Measurements from ENCODE around the gene CAMKMT. TPM values are rescaled to one million over a fixed set of nuclear protein-coding genes. Genes with fewer than 3 reads are reported as not detected.

CAMKMT gene
- total RNA-seq, 1 experiment from 2014 or later, result 17.4 TPM

DNA sequence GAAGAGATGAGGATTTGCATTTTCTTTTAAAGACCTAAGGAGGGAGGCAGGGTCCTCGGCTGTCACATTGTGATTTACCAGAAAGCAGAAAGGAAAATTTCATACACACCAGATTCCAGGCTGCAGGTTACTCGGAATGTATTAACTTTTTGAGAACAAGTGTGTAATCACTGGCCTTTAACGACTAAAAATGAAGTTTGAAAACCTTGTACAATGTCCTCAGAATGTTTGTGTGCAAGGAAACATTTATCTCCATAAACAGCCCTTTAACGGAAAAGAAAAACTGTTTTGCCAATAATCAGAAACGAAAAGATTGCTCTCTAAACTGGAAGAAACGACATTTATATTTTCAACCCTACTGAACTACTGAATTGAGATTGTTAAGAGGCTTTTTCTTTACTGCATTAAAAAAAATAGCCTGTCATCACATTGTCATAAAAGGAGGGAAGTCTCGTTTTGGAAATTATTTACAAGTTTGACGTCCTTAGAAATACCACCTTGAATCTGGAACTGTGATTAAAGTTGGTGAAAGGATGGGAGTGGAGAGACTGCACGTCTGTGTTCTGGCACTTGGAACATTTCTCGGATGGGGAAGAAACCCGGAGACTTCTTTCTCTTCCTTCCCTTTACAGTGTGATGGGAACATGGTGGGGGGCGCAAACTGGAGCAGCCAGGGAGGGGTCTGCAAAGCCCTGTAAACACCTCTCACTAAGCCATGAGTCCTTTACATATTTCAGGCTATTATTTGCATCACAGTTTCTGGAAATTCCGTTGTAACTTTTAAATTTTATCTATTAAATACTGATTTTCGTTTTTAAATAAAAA is 445.7 kb downstream of the CAMKMT start:
- Mint-ChIP-seq H3K9me3 (no peaks in the 10 kb centered on the region), H3K27ac (no peak overlapping the region), H3K36me3 (ENCODE audit: insufficient read depth in 1 of 3, low read depth in 3 of 3) (peaks cover 0 to 2% (median 0%) of the 10 kb centered on the region in 3 experiments; a peak in 1 of 7 replicates), H3K27me3 (ENCODE audit: low read depth) (peaks cover 50% of the 10 kb centered on the region), H3K4me1 (peaks cover 54 to 66% of the 10 kb centered on the region in 2 experiments), H3K4me3 (no peak overlapping the region)
- Histone ChIP-seq H2AK5ac (ENCODE audit: insufficient read length, low read length) (no peak overlapping the region), H3K27ac (ENCODE audit: insufficient read length, low read depth, low read length) (no peak overlapping the region), H3K23ac (ENCODE audit: insufficient read length, low read depth, low read length) (no peak overlapping the region), H3K23me2 (ENCODE audit: insufficient read length, low read depth, low read length, poor library complexity, severe bottlenecking) (peaks cover 5% of the 10 kb centered on the region), H3K4me1 (ENCODE audit: insufficient read depth, low read length) (peaks cover 12% of the 10 kb centered on the region; the same call in 1 of the 2 replicates), H3K79me2 (ENCODE audit: insufficient read depth, low read length) (no peaks in the 10 kb centered on the region), H2BK120ac (ENCODE audit: low read depth, low read length, poor library complexity, severe bottlenecking) (no peak overlapping the region), H4K8ac (replicated peaks; ENCODE audit: insufficient read length, low read depth, low read length) (no peak overlapping the region), H3K4ac (ENCODE audit: low read depth, low read length) (no peak overlapping the region), H3K79me1 (ENCODE audit: insufficient read depth, low read depth, low read length, poor library complexity, severe bottlenecking) (no peaks in the 10 kb centered on the region), H3K9ac (ENCODE audit: extremely low read depth, insufficient read length, low read length) (no peak overlapping the region), H2BK15ac (ENCODE audit: low read depth, low read length) (no peak overlapping the region), H3K18ac (ENCODE audit: insufficient read length, low read depth, low read length) (no peak overlapping the region), H2BK5ac (ENCODE audit: insufficient read length, low read length) (no peak overlapping the region), H3T11ph (ENCODE audit: low read length) (no peak overlapping the region), H3K14ac (ENCODE audit: insufficient read depth, low read length) (no peak overlapping the region), H2BK12ac (ENCODE audit: insufficient read length, low read depth, low read length) (no peak overlapping the region), H4K91ac (ENCODE audit: insufficient read length, low read depth, low read length) (no peak overlapping the region), H3K4me2 (ENCODE audit: insufficient read depth, insufficient read length, low read length) (no peak overlapping the region), H2AFZ (ENCODE audit: low read length) (no peak overlapping the region), H4K20me1 (ENCODE audit: control insufficient read depth, insufficient read depth, insufficient read length) (no peaks in the 10 kb centered on the region), H3K56ac (ENCODE audit: insufficient read length, low read depth, low read length) (no peak overlapping the region), H3K9me3 (ENCODE audit: control insufficient read depth, low read depth, low read length) (no peaks in the 10 kb centered on the region), H2BK20ac (ENCODE audit: low read depth, low read length, poor library complexity, severe bottlenecking) (no peak overlapping the region), H3K27me3 (ENCODE audit: insufficient read depth, low read length) (peaks cover 4% of the 10 kb centered on the region; the same call in 1 of the 2 replicates), H4K5ac (ENCODE audit: insufficient read length, low read depth, low read length) (no peak overlapping the region)
- TF ChIP-seq, protein P1, sequence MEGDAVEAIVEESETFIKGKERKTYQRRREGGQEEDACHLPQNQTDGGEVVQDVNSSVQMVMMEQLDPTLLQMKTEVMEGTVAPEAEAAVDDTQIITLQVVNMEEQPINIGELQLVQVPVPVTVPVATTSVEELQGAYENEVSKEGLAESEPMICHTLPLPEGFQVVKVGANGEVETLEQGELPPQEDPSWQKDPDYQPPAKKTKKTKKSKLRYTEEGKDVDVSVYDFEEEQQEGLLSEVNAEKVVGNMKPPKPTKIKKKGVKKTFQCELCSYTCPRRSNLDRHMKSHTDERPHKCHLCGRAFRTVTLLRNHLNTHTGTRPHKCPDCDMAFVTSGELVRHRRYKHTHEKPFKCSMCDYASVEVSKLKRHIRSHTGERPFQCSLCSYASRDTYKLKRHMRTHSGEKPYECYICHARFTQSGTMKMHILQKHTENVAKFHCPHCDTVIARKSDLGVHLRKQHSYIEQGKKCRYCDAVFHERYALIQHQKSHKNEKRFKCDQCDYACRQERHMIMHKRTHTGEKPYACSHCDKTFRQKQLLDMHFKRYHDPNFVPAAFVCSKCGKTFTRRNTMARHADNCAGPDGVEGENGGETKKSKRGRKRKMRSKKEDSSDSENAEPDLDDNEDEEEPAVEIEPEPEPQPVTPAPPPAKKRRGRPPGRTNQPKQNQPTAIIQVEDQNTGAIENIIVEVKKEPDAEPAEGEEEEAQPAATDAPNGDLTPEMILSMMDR (conservative IDR thresholded peaks at IDR 0.05), result no peak
- WGBS (ENCODE audit: extremely low coverage, insufficient read length, low lambda C conversion rate), result no CpG with 5 or more reads among the region's 14 CpGs
- DNase-seq, result no peak

All from H9 (cell line).